PC-3 (cell line): ENCODE results near the gene PLA2G7. TPM values are rescaled to one million over a fixed set of nuclear protein-coding genes. Genes with fewer than 3 reads are reported as not detected.

ENCODE experiments used
- ATAC-seq: fragments of 200-7000 bp; cut with Tn5 transposase; 2 replicates; pipeline ENCODE4 v1.9.1; 2020; ENCODE audit warnings: mild to moderate bottlenecking, moderate library complexity
- BruUV-seq: library from RNA; stranded (reverse); fragments of 400-500 nt; replicated peaks from 2 replicates; lab custom pipeline; 2021; lab: Mats Ljungman, UMichigan
- CTCF ChIA-PET: fragments of 300-600 bp; sonication (Branson Sonifier 250); formaldehyde crosslinking; loops from one replicate; lab custom pipeline; 2022; ENCODE audit warnings: antibody characterized with exemption; lab: Charles Lee
- POLR2A ChIA-PET: fragments of 300-600 bp; sonication (Branson Sonifier 250); formaldehyde crosslinking; loops from one replicate; lab custom pipeline; 2022; ENCODE audit warnings: antibody characterized with exemption; ENCODE audit not compliant: unreplicated experiment; lab: Charles Lee
- DNase-seq: peaks from one replicate; pipeline ENCODE4 v3.0.0-alpha.2; 2015
- H2AFZ ChIP-seq: fragments of 300-600 bp; sonication (generic); 2 replicates; pipeline ENCODE4 v1.6.0; 2016; ENCODE audit warnings: antibody characterized with exemption, low read length
- H3F3A ChIP-seq: fragments of 300-600 bp; sonication (generic); one replicate; pipeline ENCODE4 v1.6.0; 2017; ENCODE audit warnings: antibody characterized with exemption, low read length, control low read depth, mild to moderate bottlenecking; ENCODE audit not compliant: unreplicated experiment
- H3K27ac ChIP-seq: fragments of 300-600 bp; sonication (generic); 2 replicates; pipeline ENCODE4 v1.5.1; 2016; ENCODE audit warnings: mild to moderate bottlenecking, low read length
- H3K27me3 ChIP-seq: fragments of 300-600 bp; sonication (generic); 2 replicates; pipeline ENCODE4 v1.6.1; 2016; ENCODE audit warnings: low read length, mixed read lengths
- H3K36me3 ChIP-seq: fragments of 300-600 bp; sonication (generic); 2 replicates; pipeline ENCODE4 v1.6.1; 2016; ENCODE audit warnings: low read depth, mixed run types, low read length, mixed read lengths
- H3K4me1 ChIP-seq: fragments of 300-600 bp; sonication (generic); 2 replicates; pipeline ENCODE4 v1.5.1; 2016; ENCODE audit warnings: low read length; ENCODE audit not compliant: insufficient read depth
- H3K4me2 ChIP-seq: fragments of 300-600 bp; sonication (generic); 2 replicates; pipeline ENCODE4 v1.6.0; 2016; ENCODE audit warnings: low read length
- H3K4me3 ChIP-seq: fragments of 300-600 bp; sonication (generic); 2 replicates; pipeline ENCODE4 v1.5.1; 2016; ENCODE audit warnings: mild to moderate bottlenecking, low read length, mixed read lengths
- H3K79me2 ChIP-seq: fragments of 300-600 bp; sonication (generic); 2 replicates; pipeline ENCODE4 v1.6.1; 2017; ENCODE audit warnings: low read length, mixed read lengths
- H3K9ac ChIP-seq: fragments of 300-600 bp; sonication (generic); 2 replicates; pipeline ENCODE4 v1.6.0; 2016; ENCODE audit warnings: mild to moderate bottlenecking, low read length
- H3K9me2 ChIP-seq: fragments of 300-600 bp; sonication (generic); replicated peaks from 2 replicates; pipeline ENCODE4 v1.6.1; 2016; ENCODE audit warnings: mixed run types, low read length, mixed read lengths
- H3K9me3 ChIP-seq: fragments of 300-600 bp; sonication (generic); 2 replicates; pipeline ENCODE4 v1.6.1; 2016; ENCODE audit warnings: low read length, mixed read lengths
- H4K20me1 ChIP-seq: fragments of 300-600 bp; sonication (generic); 2 replicates; pipeline ENCODE4 v1.6.1; 2016; ENCODE audit warnings: low read length, mixed read lengths
- EZH2 ChIP-seq: fragments of 300-600 bp; sonication (generic); IDR thresholded peaks from one replicate; pipeline ENCODE4 v1.6.1; 2017; ENCODE audit warnings: antibody characterized with exemption, mild to moderate bottlenecking, low read length; ENCODE audit not compliant: unreplicated experiment
- EZH2phosphoT487 ChIP-seq: fragments of 300-600 bp; sonication (generic); IDR thresholded peaks from 2 replicates; pipeline ENCODE4 v1.6.1; 2018; ENCODE audit warnings: mild to moderate bottlenecking, antibody characterized with exemption, low read length, borderline replicate concordance
- intact Hi-C: fragments of 100-400 bp; cut with micrococcal nuclease; formaldehyde crosslinking; loops from 2 replicates; pipeline ENCODE4 v1.9.0; 2023
- total RNA-seq: library from RNA; depleted of rRNA; stranded (reverse); fragments of >200 nt; gene quantifications from 2 replicates; pipeline ENCODE4 v1.2.3, GENCODE V29; 2014
- TF ChIP-seq, protein P1 (sequence below): fragments of 300-600 bp; sonication (generic); conservative IDR thresholded peaks from 2 replicates; pipeline ENCODE4 v1.5.1; 2017; ENCODE audit warnings: antibody characterized with exemption, low read depth, mild to moderate bottlenecking, low read length

Gene PLA2G7
- total RNA-seq, 1 experiment from 2014 or later, result 2.9 TPM

DNA sequence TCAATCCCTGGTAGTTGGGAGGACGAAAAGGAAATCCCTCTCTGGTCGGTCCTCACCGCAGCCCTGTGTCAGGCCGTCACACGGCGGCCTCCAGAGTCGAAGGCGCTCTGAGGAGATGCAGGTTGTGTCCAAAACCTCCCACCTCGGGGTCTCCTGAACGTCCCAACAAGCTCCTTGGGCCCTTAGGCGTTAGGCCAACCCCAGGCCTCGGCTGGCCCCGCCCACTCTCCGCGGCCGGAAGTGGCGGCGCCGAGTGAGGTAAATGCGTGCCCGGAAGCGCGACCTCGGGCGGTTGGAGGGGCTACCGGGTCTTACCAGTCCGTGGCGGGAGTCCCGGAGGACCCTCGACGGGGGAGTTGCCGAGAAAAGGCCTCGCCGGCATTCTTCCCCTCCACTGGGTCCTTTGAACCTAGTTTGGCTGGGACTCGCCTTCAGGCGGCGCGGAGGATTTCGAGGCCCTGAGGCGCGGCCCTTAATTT, 47.5 kb downstream of the PLA2G7 start, which contains the start of gene TDRD6:
TDRD6 (plus strand) TSS at position 267 of the 479 bp plus-strand sequence. CDS start 244 bp downstream, outside the sequence.
- CTCF ChIA-PET, result no interaction called here
- Histone ChIP-seq H3K9me2 (no peaks in the 10 kb centered on the region), H2AFZ (no peak within 1 kb of the TSS), H3K4me1 (no peaks in the 10 kb centered on the region; the same call in 1 of the 2 replicates), H3K36me3 (no peaks in the 10 kb centered on the region), H3K27me3 (no peaks in the 10 kb centered on the region), H4K20me1 (no peaks in the 10 kb centered on the region), H3K9me3 (no peaks in the 10 kb centered on the region), H3K9ac (no peak within 1 kb of the TSS), H3K4me2 (no peak within 1 kb of the TSS), H3F3A (no peaks in the 10 kb centered on the region), H3K4me3 (no peak within 1 kb of the TSS), H3K27ac (no peak within 1 kb of the TSS), H3K79me2 (no peaks in the 10 kb centered on the region)
- DNase-seq (no peak), ATAC-seq (no peak)
- BruUV-seq, result no TSS peak
- POLR2A ChIA-PET, result no interaction called here
- intact Hi-C loops, result no loop called here
- TF ChIP-seq EZH2phosphoT487 (no peak), EZH2 (no peak)
- TF ChIP-seq, protein P1, sequence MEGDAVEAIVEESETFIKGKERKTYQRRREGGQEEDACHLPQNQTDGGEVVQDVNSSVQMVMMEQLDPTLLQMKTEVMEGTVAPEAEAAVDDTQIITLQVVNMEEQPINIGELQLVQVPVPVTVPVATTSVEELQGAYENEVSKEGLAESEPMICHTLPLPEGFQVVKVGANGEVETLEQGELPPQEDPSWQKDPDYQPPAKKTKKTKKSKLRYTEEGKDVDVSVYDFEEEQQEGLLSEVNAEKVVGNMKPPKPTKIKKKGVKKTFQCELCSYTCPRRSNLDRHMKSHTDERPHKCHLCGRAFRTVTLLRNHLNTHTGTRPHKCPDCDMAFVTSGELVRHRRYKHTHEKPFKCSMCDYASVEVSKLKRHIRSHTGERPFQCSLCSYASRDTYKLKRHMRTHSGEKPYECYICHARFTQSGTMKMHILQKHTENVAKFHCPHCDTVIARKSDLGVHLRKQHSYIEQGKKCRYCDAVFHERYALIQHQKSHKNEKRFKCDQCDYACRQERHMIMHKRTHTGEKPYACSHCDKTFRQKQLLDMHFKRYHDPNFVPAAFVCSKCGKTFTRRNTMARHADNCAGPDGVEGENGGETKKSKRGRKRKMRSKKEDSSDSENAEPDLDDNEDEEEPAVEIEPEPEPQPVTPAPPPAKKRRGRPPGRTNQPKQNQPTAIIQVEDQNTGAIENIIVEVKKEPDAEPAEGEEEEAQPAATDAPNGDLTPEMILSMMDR, result no peak

DNA sequence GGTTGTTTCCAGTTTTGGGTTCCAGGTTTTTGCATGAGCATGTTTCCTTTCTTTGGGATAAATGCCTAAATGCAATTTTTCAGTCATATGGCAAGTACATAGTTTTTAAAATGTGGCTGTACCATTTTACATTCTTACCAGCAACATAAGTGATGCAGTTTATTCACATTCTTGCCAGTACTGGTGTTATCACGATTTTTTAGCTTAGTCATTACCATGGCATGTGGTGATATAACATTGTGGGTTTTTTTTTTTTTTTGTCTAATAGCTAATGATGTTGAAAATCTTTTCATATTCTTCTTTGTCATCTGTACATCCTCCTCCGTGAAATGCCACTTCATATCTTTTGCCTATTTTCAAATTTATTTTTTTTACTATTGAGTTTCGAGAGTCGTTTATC, 50.4 kb downstream of the PLA2G7 start:
- intact Hi-C loops, result no loop called here
- DNase-seq (peak; percentile 53), ATAC-seq (no peak)
- ChIA-PET CTCF (no interaction called here), POLR2A (interaction anchor here (0.6 kb wide), 2 partner anchors 47 to 51 kb away, joined by 3 to 15 read pairs; no protein-coding TSS in a partner anchor)
- no peaks in the 10 kb centered on the region for H4K20me1 ChIP-seq
- no peak overlapping the region for H3K4me3 ChIP-seq
- no peaks in the 10 kb centered on the region for H3K9me3 ChIP-seq
- H3K27me3 ChIP-seq, result no peaks in the 10 kb centered on the region
- no peaks in the 10 kb centered on the region for H3K79me2 ChIP-seq
- TF ChIP-seq EZH2, result no peak
- TF ChIP-seq, protein P1, result no peak
- no peak for TF ChIP-seq EZH2phosphoT487
- no peaks in the 10 kb centered on the region for H3K9me2 ChIP-seq
- no peaks in the 10 kb centered on the region; the same call in 1 of the 2 replicates for H3K4me1 ChIP-seq
- H3K9ac ChIP-seq, result no peak overlapping the region
- BruUV-seq, result no TSS peak
- no peaks in the 10 kb centered on the region for H3F3A ChIP-seq
- H3K27ac ChIP-seq, result no peak overlapping the region
- no peaks in the 10 kb centered on the region for H3K36me3 ChIP-seq
- H3K4me2 ChIP-seq, result no peak overlapping the region
- H2AFZ ChIP-seq, result no peak overlapping the region

DNA sequence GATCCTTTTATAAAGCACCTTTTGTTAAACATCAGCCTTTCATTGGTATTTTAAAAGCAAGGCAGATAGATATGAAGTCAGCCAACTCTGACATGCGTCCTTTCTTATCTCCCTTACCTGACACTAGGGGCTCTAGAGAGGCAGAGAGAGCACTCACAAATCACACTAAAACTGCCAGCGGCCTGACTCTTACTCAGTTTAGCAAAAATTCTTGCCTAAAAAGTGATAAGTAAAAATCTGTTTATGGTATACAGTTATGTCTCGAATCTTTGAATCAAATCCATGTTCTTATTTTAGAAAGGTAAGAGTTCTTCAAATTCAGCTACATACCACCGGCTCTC, 57.9 kb downstream of the PLA2G7 start:
- no TSS peak for BruUV-seq
- ATAC-seq, result peak; percentile 56; the same call in 1 of the 2 replicates
- Histone ChIP-seq H3K9me3 (no peaks in the 10 kb centered on the region), H3K4me3 (no peak overlapping the region), H3K36me3 (no peaks in the 10 kb centered on the region), H3F3A (no peaks in the 10 kb centered on the region), H3K9me2 (no peaks in the 10 kb centered on the region), H3K4me1 (no peaks in the 10 kb centered on the region), H4K20me1 (no peaks in the 10 kb centered on the region), H3K4me2 (no peak overlapping the region), H2AFZ (no peak overlapping the region), H3K27me3 (no peaks in the 10 kb centered on the region), H3K9ac (no peak overlapping the region), H3K27ac (no peak overlapping the region), H3K79me2 (no peaks in the 10 kb centered on the region)
- DNase-seq, result peak; percentile 19
- intact Hi-C loops, result no loop called here
- TF ChIP-seq EZH2 (no peak), EZH2phosphoT487 (no peak)
- TF ChIP-seq, protein P1, result peak; percentile 66
- POLR2A ChIA-PET, result interaction anchor here (0.6 kb wide), 1 partner anchor 134 kb away, joined by 4 read pairs; no protein-coding TSS in a partner anchor
- CTCF ChIA-PET, result no interaction called here
